Measurements from ENCODE around the gene RNF187.

The RNF187 gene

DNA sequence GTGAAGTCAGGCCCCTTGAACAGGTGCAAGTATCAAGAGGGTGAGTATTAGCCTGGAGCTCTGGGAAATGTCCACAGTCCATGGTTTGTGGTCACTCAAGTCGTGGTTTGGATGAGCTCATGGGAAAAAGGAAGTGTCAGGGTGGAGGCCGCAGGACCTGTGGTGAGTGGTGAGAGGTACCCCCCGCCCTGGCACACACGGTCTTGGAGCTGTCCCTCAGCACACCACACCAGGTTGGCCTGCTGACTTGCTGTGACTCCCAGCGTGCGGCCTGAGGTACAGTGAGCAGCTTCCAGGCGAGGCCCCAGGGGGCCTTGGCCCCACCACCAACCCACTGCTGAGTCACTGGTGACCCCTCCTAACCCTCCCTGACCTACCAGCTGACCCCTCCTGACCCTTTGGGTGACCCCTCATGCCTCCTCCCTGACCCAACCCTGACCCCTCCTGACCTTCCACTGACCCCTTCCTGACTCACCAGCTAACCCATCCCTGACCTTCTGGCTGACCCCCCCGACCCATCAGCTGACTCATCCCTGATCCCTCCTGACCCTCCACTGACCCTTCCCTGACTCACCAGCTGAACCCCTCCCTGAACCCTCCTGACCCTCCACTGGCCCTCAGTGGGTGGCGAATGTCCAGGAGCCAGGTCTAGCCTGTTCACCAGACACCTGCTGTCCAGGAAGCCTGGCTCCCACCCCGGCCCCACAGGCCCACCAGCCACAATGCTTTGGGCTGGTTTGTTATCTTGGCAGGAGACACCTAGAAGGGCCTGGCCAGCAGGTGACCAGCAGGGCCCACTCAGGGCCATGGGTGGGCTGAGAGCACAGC, 34.8 kb upstream of the RNF187 start:
- Histone ChIP-seq H3K36me3 (ENCODE audit: control insufficient read depth, insufficient read depth, low read length) (peaks cover 4% of the 10 kb centered on the region; the same call in 1 of the 2 replicates), H3K4me1 (ENCODE audit: control insufficient read depth, insufficient read depth, low read length) (peaks cover 4% of the 10 kb centered on the region; the same call in 1 of the 2 replicates), H3K9me3 (ENCODE audit: control insufficient read depth, insufficient read depth, low read length) (no peaks in the 10 kb centered on the region), H3K27me3 (ENCODE audit: control insufficient read depth, insufficient read depth, low read length) (peaks cover 17% of the 10 kb centered on the region), H3K9ac (ENCODE audit: low read depth, low read length) (no peak overlapping the region), H3K4me3 (ENCODE audit: low read depth, low read length) (no peak overlapping the region), H3K27ac (ENCODE audit: low read depth, low read length) (no peak overlapping the region)

DNA sequence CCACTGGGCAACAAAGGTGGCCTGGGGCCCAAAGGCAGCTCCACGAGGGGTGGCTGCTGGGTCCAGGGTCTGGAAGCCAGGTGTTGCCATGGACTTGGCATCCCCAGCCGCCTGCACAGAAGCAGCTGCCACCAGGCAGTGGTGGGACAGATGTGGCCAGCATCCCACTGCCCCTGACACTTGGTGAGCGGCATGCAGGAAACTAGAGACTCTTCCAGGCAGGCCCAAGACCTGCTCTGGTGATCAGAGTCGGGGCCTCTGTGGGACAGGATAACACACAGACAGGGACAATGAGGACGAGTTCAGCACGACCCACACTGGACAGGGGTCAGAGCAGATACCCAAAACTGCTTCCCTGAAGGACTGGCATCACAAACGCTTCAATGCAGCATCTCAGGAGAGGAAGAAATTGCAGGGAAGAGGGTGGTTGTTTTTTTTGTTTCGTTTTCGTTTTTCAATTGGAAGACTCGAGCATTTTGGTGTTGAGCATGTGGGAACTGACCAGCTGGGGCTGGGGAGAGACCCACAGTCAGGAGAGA, 34.1 kb upstream of the RNF187 start:
- no peak overlapping the region for H3K9ac ChIP-seq (ENCODE audit: low read depth, low read length)
- no peak overlapping the region for H3K27ac ChIP-seq (ENCODE audit: low read depth, low read length)
- peaks cover 4% of the 10 kb centered on the region; the same call in 1 of the 2 replicates for H3K4me1 ChIP-seq (ENCODE audit: control insufficient read depth, insufficient read depth, low read length)
- H3K4me3 ChIP-seq (ENCODE audit: low read depth, low read length): no peak overlapping the region
- H3K27me3 ChIP-seq (ENCODE audit: control insufficient read depth, insufficient read depth, low read length): peaks cover 10% of the 10 kb centered on the region
- H3K36me3 ChIP-seq (ENCODE audit: control insufficient read depth, insufficient read depth, low read length): peaks cover 4% of the 10 kb centered on the region; the same call in 1 of the 2 replicates
- H3K9me3 ChIP-seq (ENCODE audit: control insufficient read depth, insufficient read depth, low read length): no peaks in the 10 kb centered on the region

DNA sequence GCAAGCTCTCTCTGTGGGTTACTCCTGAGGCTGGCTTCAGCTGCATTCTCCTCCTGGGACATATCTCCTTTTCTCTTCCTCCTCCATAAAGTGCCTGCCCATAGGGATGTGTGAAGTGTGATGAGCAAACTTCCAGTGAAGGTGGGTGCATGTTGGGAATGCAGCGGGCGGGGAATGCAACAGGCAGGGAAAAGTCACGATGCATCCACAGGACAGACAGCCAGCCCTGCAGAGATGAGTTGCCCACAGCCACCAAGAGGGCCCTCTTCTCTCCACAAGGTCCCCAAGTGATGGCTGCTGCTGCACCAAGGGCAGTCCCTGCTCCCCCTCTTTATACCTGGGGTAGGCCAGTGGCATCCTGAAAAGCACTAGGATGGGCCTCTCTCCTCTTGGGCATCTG, 33.6 kb upstream of the RNF187 start:
- Histone ChIP-seq H3K4me3 (ENCODE audit: low read depth, low read length) (no peak overlapping the region), H3K36me3 (ENCODE audit: control insufficient read depth, insufficient read depth, low read length) (peaks cover 4% of the 10 kb centered on the region; the same call in 1 of the 2 replicates), H3K27me3 (ENCODE audit: control insufficient read depth, insufficient read depth, low read length) (peaks cover 5% of the 10 kb centered on the region), H3K4me1 (ENCODE audit: control insufficient read depth, insufficient read depth, low read length) (peaks cover 4% of the 10 kb centered on the region; the same call in 1 of the 2 replicates), H3K9me3 (ENCODE audit: control insufficient read depth, insufficient read depth, low read length) (no peaks in the 10 kb centered on the region), H3K27ac (ENCODE audit: low read depth, low read length) (no peak overlapping the region), H3K9ac (ENCODE audit: low read depth, low read length) (no peak overlapping the region)

DNA sequence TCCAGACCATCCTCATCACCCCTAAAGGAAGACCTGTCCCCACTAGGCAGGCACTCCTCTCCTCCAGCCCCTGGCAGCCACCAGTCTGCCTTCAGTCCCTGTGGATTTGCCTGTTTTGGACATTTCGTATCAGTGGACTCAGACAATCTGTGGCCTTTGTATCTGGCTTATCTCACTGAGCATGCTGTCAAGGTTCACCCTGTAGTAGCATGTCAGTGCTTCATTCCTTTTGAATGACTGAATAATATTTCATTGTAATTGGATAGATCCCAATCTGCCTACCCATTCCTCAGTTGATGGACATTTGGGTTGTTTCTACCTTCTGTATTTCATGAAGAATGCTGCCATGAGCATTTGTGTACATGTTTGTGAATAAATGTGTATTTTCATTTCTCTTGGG, 32.9 kb upstream of the RNF187 start:
- peaks cover under 1% of the 10 kb centered on the region; the same call in 1 of the 2 replicates for H3K27me3 ChIP-seq (ENCODE audit: control insufficient read depth, insufficient read depth, low read length)
- H3K4me1 ChIP-seq (ENCODE audit: control insufficient read depth, insufficient read depth, low read length): peaks cover 4% of the 10 kb centered on the region; the same call in 1 of the 2 replicates
- H3K4me3 ChIP-seq (ENCODE audit: low read depth, low read length): no peak overlapping the region
- no peaks in the 10 kb centered on the region for H3K9me3 ChIP-seq (ENCODE audit: control insufficient read depth, insufficient read depth, low read length)
- H3K27ac ChIP-seq (ENCODE audit: low read depth, low read length): no peak overlapping the region
- peaks cover 4% of the 10 kb centered on the region; the same call in 1 of the 2 replicates for H3K36me3 ChIP-seq (ENCODE audit: control insufficient read depth, insufficient read depth, low read length)
- no peak overlapping the region for H3K9ac ChIP-seq (ENCODE audit: low read depth, low read length)

DNA sequence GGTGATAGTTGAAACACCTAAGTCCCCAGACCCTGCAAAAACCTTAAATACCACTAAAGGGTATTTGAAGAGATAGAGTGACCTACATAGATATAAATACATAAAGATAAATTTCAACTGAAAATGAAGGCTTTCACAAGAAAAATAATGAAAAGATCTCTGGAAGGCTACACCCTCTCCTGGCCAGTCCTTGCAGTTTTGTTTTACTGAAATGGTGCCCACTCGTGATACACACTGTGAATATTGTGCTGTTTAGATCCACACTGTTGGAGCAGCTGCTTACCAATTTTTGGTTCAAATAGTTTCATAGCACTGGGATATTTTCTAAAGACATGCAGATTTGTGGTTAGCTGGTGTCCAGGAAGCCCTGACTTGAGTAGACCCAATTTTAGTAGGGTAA, 31.5 kb upstream of the RNF187 start:
- Histone ChIP-seq H3K27me3 (ENCODE audit: control insufficient read depth, insufficient read depth, low read length) (peaks cover 3% of the 10 kb centered on the region; the same call in 1 of the 2 replicates), H3K9me3 (ENCODE audit: control insufficient read depth, insufficient read depth, low read length) (no peaks in the 10 kb centered on the region), H3K27ac (ENCODE audit: low read depth, low read length) (no peak overlapping the region), H3K9ac (ENCODE audit: low read depth, low read length) (no peak overlapping the region), H3K4me3 (ENCODE audit: low read depth, low read length) (peak overlapping the region; percentile 82), H3K36me3 (ENCODE audit: control insufficient read depth, insufficient read depth, low read length) (peaks cover 4% of the 10 kb centered on the region; the same call in 1 of the 2 replicates), H3K4me1 (ENCODE audit: control insufficient read depth, insufficient read depth, low read length) (peaks cover 4% of the 10 kb centered on the region; the same call in 1 of the 2 replicates)

DNA sequence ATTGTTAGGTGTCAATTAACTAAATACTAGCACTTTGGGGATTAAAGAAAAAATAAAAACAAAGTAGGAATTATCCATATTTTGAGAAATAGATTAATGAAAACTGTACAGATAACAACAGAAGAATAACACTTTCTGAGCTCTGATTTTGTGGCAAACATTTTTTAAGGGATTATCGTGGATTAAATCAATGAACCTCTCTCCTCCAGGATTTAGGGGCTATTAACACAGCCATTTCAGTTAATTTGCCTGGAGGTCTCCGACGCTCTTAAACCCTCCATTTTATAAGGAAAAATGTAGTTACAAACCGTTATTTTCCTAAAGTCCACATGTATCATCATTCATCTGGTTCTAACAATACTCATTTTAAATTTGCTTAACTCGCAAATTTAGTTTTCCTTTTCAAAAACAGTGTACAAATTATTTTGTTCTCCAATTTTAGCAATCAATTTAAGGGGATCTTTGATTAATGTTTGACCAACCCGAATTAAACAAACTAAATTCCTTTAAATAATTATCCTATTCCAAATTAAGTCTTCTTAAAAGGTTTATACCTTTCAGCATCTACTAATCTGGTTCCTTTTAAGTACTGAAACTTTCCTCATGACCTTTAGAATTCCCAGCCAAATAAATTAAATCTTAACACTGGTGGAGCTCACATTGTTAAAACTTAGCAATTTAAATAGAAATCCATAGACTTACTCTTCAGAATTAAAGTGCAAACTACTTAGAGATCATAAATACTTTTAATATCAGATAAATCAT, 30.7 kb upstream of the RNF187 start:
- Histone ChIP-seq H3K9me3 (ENCODE audit: control insufficient read depth, insufficient read depth, low read length) (no peaks in the 10 kb centered on the region), H3K4me3 (ENCODE audit: low read depth, low read length) (peak overlapping the region; percentile 82), H3K9ac (ENCODE audit: low read depth, low read length) (peak overlapping the region; percentile 92), H3K36me3 (ENCODE audit: control insufficient read depth, insufficient read depth, low read length) (peaks cover 4% of the 10 kb centered on the region; the same call in 1 of the 2 replicates), H3K4me1 (ENCODE audit: control insufficient read depth, insufficient read depth, low read length) (peaks cover 4% of the 10 kb centered on the region; the same call in 1 of the 2 replicates), H3K27me3 (ENCODE audit: control insufficient read depth, insufficient read depth, low read length) (peaks cover 5% of the 10 kb centered on the region; the same call in 1 of the 2 replicates), H3K27ac (ENCODE audit: low read depth, low read length) (peak overlapping the region; percentile 94)

DNA sequence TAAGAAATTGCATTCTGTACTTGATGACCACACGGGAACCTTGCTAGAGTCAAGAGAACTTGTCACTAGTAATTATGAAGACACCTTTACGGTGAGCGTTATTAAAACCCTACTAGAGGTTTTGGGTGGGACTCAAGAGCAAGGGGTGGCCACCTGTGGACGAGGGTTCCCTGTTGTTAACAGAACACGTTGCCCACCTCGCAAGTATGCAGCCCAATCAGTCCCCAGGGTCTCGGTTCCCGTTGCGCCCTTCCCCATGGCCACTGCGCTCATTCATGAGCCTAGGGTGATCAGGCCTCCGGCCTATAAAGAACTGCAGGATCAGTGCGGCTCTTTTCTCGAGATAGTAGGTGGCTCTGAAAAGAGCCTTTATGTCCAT, 30.2 kb upstream of the RNF187 start:
- Histone ChIP-seq H3K4me3 (ENCODE audit: low read depth, low read length) (peak overlapping the region; percentile 82), H3K4me1 (ENCODE audit: control insufficient read depth, insufficient read depth, low read length) (peaks cover 4% of the 10 kb centered on the region; the same call in 1 of the 2 replicates), H3K27ac (ENCODE audit: low read depth, low read length) (peak overlapping the region; percentile 94), H3K9ac (ENCODE audit: low read depth, low read length) (peak overlapping the region; percentile 92), H3K9me3 (ENCODE audit: control insufficient read depth, insufficient read depth, low read length) (no peaks in the 10 kb centered on the region), H3K27me3 (ENCODE audit: control insufficient read depth, insufficient read depth, low read length) (peaks cover 11% of the 10 kb centered on the region), H3K36me3 (ENCODE audit: control insufficient read depth, insufficient read depth, low read length) (peaks cover 4% of the 10 kb centered on the region; the same call in 1 of the 2 replicates)

DNA sequence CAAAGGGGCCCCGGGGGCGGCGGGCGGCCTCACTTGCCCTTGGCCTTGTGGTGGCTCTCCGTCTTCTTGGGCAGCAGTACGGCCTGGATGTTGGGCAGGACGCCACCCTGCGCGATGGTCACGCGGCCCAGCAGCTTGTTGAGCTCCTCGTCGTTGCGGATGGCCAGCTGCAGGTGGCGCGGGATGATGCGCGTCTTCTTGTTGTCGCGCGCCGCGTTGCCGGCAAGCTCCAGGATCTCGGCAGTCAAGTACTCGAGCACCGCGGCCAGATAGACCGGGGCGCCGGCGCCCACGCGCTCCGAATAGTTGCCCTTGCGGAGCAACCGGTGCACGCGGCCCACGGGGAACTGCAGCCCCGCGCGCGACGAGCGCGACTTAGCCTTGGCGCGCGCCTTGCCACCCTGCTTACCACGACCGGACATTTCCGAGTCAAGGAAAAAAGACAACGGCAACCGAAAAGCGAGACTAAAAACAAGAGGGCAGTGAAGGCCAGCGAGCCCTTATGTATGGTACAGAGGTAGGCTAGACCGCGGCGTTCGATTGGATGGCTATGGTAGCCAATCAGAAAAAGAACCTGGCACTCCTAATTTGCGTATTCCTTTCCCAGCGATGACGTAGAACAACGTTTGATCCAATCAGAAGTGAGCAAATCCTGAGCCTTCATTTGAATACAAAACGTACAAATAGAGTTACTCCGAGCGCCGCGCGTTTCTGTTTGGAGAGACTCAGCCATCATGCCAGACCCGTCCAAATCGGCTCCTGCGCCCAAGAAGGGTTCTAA, 29.6 kb upstream of the RNF187 start:
- peaks cover 4% of the 10 kb centered on the region; the same call in 1 of the 2 replicates for H3K36me3 ChIP-seq (ENCODE audit: control insufficient read depth, insufficient read depth, low read length)
- peaks cover 16% of the 10 kb centered on the region for H3K27me3 ChIP-seq (ENCODE audit: control insufficient read depth, insufficient read depth, low read length)
- no peaks in the 10 kb centered on the region for H3K9me3 ChIP-seq (ENCODE audit: control insufficient read depth, insufficient read depth, low read length)
- H3K4me3 ChIP-seq (ENCODE audit: low read depth, low read length): peak overlapping the region; percentile 82
- H3K4me1 ChIP-seq (ENCODE audit: control insufficient read depth, insufficient read depth, low read length): peaks cover 4% of the 10 kb centered on the region; the same call in 1 of the 2 replicates
- peak overlapping the region; percentile 94 for H3K27ac ChIP-seq (ENCODE audit: low read depth, low read length)
- H3K9ac ChIP-seq (ENCODE audit: low read depth, low read length): peak overlapping the region; percentile 92

DNA sequence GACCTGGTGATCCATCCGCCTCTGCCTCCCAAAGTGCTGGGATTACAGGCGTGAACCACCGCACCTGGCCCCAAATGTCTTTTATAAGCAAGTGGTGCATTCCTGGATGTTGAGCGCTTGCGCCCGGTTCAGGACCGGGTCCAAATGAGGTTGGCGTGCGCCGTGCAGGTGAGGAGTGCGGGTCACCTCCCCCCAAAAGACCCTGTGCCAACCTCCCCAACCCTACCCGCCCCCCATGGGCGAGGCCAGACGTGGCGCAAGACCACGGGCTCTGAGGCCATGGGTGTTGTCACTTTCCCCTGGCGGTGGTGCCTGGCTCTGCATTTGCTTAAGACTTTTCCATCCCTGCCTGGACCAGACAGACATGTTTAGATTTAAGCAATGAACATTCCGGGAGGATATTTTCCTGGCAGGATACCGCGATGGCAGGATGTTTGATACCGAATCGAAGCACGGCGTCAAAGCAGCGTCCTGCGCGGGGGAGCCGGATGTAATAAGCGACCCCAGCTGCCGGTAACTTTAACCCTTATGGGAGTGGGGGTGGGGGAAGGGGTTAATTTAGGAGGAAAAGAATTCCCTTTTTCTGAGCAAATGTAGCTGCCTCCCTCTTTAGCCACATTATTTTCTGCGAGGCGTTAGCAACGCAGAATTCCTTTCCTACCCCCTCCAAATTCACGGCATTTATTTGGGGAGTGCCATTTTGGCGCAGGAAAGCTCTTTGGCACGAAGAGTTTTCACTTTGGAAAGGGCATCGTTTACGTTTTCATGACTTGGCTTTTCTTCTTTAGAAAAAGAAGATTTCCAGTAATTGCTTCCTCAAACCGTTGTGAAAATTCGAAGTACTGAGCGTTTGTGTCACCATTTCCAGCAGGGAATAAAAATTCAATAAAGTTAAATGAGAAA, 27.8 kb upstream of the RNF187 start:
- H3K27me3 ChIP-seq (ENCODE audit: control insufficient read depth, insufficient read depth, low read length): peaks cover 31% of the 10 kb centered on the region
- no peak overlapping the region for H3K27ac ChIP-seq (ENCODE audit: low read depth, low read length)
- peak overlapping the region; percentile 82 for H3K4me3 ChIP-seq (ENCODE audit: low read depth, low read length)
- H3K9me3 ChIP-seq (ENCODE audit: control insufficient read depth, insufficient read depth, low read length): no peaks in the 10 kb centered on the region
- peaks cover 14% of the 10 kb centered on the region for H3K4me1 ChIP-seq (ENCODE audit: control insufficient read depth, insufficient read depth, low read length)
- H3K9ac ChIP-seq (ENCODE audit: low read depth, low read length): peak overlapping the region; percentile 82; the same call in 1 of the 2 replicates
- peaks cover 1% of the 10 kb centered on the region; the same call in 1 of the 2 replicates for H3K36me3 ChIP-seq (ENCODE audit: control insufficient read depth, insufficient read depth, low read length)

Data from HUES48 (cell line).